Effector CD8-positive, alpha-beta T cell (primary cell): ENCODE results near the gene AICDA.
"Not testable (repeated sequence)": the region's sequence is repeated elsewhere in the genome, so short reads cannot be mapped to it uniquely, and the experiment has no call there.

Experiments used
- DNase-seq: peaks from one replicate; lab custom pipeline; 2025; lab: John Stamatoyannopoulos, UW

Gene AICDA

GRCh38 chr12:8613881-8614280 is 1.2 kb upstream of the AICDA start:
- not testable (repeated sequence) for DNase-seq

GRCh38 chr12:8609061-8609570 is 3.5 kb downstream of the AICDA start:
- DNase-seq = no peak

GRCh38 chr12:8606890-8607289 is 5.8 kb downstream of the AICDA start:
- no peak for DNase-seq

GRCh38 chr12:8605057-8605456 is 7.6 kb downstream of the AICDA start:
- no peak for DNase-seq

GRCh38 chr12:8603856-8604255 is 8.8 kb downstream of the AICDA start:
- DNase-seq = no peak

- DNase-seq = no peak
These were observed 9.4 kb downstream of the AICDA start for GRCh38 chr12:8603286-8603685.

- no peak for DNase-seq
These were observed 16.1 kb downstream of the AICDA start for GRCh38 chr12:8596561-8596960.

GRCh38 chr12:8594072-8594471 is 18.6 kb downstream of the AICDA start:
- DNase-seq = no peak

- DNase-seq = no peak
These were observed 19.4 kb downstream of the AICDA start for GRCh38 chr12:8593246-8593645.

GRCh38 chr12:8590842-8591545 is 21.7 kb downstream of the AICDA start:
- no peak for DNase-seq

GRCh38 chr12:8589679-8590078 is 23.0 kb downstream of the AICDA start:
- no peak for DNase-seq

GRCh38 chr12:8584478-8584877 is 28.2 kb downstream of the AICDA start:
- DNase-seq = not testable (repeated sequence)

- no peak for DNase-seq
These were observed 28.7 kb downstream of the AICDA start for GRCh38 chr12:8584004-8584403.

GRCh38 chr12:8581098-8581784 is 31.4 kb downstream of the AICDA start:
- no peak for DNase-seq

- DNase-seq = no peak
These were observed 34.8 kb downstream of the AICDA start for GRCh38 chr12:8577879-8578278.

GRCh38 chr12:8572507-8572906 is 40.2 kb downstream of the AICDA start:
- no peak for DNase-seq

- DNase-seq = no peak
These were observed 46.1 kb downstream of the AICDA start for GRCh38 chr12:8566525-8566924.

GRCh38 chr12:8566052-8566451 is 46.6 kb downstream of the AICDA start:
- not testable (repeated sequence) for DNase-seq

- DNase-seq = no peak
These were observed 48.0 kb downstream of the AICDA start for GRCh38 chr12:8564656-8565055.

GRCh38 chr12:8563356-8563755 is 49.3 kb downstream of the AICDA start:
- no peak for DNase-seq

- no peak for DNase-seq
These were observed 50.3 kb downstream of the AICDA start for GRCh38 chr12:8562310-8562709.

- no peak for DNase-seq
These were observed 51.6 kb downstream of the AICDA start for GRCh38 chr12:8561011-8561410.

- no peak for DNase-seq
These were observed 53.0 kb downstream of the AICDA start for GRCh38 chr12:8559676-8560075.
